Endothelial cell of umbilical vein (primary cell): ENCODE results near the gene FILIP1L.

Source experiments
- CTCF ChIP-seq, 2 donors: IDR thresholded peaks; 1 replicate in 1 of 2; 2 replicates in 1 of 2; pipeline ENCODE4 v1.5.1; 2011; ENCODE audit warnings: low read length in 2 of 2, mild to moderate bottlenecking in 2 of 2, moderate library complexity in 2 of 2, control low read depth in 1 of 2, inconsistent platforms in 1 of 2, low read depth in 1 of 2; ENCODE audit not compliant: insufficient read depth in 1 of 2; ENCODE audit errors: extremely low read depth in 1 of 2
- MAX ChIP-seq: IDR thresholded peaks from 2 replicates; pipeline ENCODE4 v1.6.1; 2011; ENCODE audit not compliant: insufficient read depth, insufficient read length
- MYC ChIP-seq: IDR thresholded peaks from one replicate; pipeline ENCODE4 v1.6.1; 2011; ENCODE audit warnings: mild to moderate bottlenecking, low read depth, low read length
- POLR2A ChIP-seq: IDR thresholded peaks from 2 replicates; pipeline ENCODE4 v1.6.1; 2012; ENCODE audit warnings: low read depth, mild to moderate bottlenecking, control low read depth, low read length

GRCh38 chr3:100062665-100063064, 51.6 kb downstream of the FILIP1L start:
- no peak for TF ChIP-seq POLR2A
- no peak for TF ChIP-seq MAX
- no peak for TF ChIP-seq CTCF (IDR thresholded peaks at IDR 0.05; ENCODE audit: extremely low read depth in 1 of 2, insufficient read depth in 1 of 2, low read depth in 1 of 2, low read length in 2 of 2)
- no peak for TF ChIP-seq MYC
